Erythroblast (primary cell): ENCODE data around the gene SVEP1.
"Not testable (repeated sequence)": the region's sequence is repeated elsewhere in the genome, so short reads cannot be mapped to it uniquely, and the experiment has no call there.

ENCODE experiments used
- DNase-seq, 2 experiments: peaks; one replicate each; lab custom pipeline; 2025; lab: John Stamatoyannopoulos, UW
- GATA1 ChIP-seq: IDR thresholded peaks from 2 replicates; pipeline ENCODE4 v1.6.1; 2011; ENCODE audit warnings: low read depth, mild to moderate bottlenecking, control low read depth, low read length, moderate library complexity
- POLR2A ChIP-seq: IDR thresholded peaks from 2 replicates; pipeline ENCODE4 v1.6.1; 2011; ENCODE audit warnings: mild to moderate bottlenecking, low read length

The SVEP1 gene

GRCh38 chr9:110371411-110372007 is 208.0 kb downstream of the SVEP1 start:
- DNase-seq = peak; percentile 81 to 93
- TF ChIP-seq GATA1 (peak; percentile 59), POLR2A (no peak)

- no peak for TF ChIP-seq GATA1
- TF ChIP-seq POLR2A = no peak
- DNase-seq = no peak
Measured at GRCh38 chr9:110370315-110370714, 209.2 kb downstream of the SVEP1 start.

- DNase-seq = no peak
- TF ChIP-seq POLR2A = no peak
- TF ChIP-seq GATA1 = no peak
Measured at GRCh38 chr9:110364451-110364850, 215.1 kb downstream of the SVEP1 start.

GRCh38 chr9:110358992-110359391 is 220.5 kb downstream of the SVEP1 start:
- not testable (repeated sequence) for DNase-seq

- DNase-seq = no peak
- TF ChIP-seq GATA1 = no peak
- TF ChIP-seq POLR2A = no peak
Measured at GRCh38 chr9:110357505-110357904, 222.0 kb downstream of the SVEP1 start.

GRCh38 chr9:110356639-110357395 is 222.7 kb downstream of the SVEP1 start:
- TF ChIP-seq GATA1 (no peak), POLR2A (no peak)

GRCh38 chr9:110355911-110356310 is 223.6 kb downstream of the SVEP1 start:
- DNase-seq = no peak

More at GRCh38 chr9:110356639-110357395, 222.7 kb downstream of the SVEP1 start:
- no peak for DNase-seq

GRCh38 chr9:110351009-110351467 is 228.5 kb downstream of the SVEP1 start:
- DNase-seq = peak; percentile 46 to 67
- TF ChIP-seq GATA1 = no peak
- no peak for TF ChIP-seq POLR2A

More at GRCh38 chr9:110355911-110356310, 223.6 kb downstream of the SVEP1 start:
- no peak for TF ChIP-seq POLR2A
- no peak for TF ChIP-seq GATA1

GRCh38 chr9:110346325-110346724 is 233.2 kb downstream of the SVEP1 start:
- no peak for TF ChIP-seq GATA1
- no peak for TF ChIP-seq POLR2A
- DNase-seq = no peak

- no peak for DNase-seq
- TF ChIP-seq GATA1 = no peak
- no peak for TF ChIP-seq POLR2A
Measured at GRCh38 chr9:110344821-110345220, 234.7 kb downstream of the SVEP1 start.

- DNase-seq = no peak
- no peak for TF ChIP-seq GATA1
- no peak for TF ChIP-seq POLR2A
Measured at GRCh38 chr9:110343551-110343950, 236.0 kb downstream of the SVEP1 start.

GRCh38 chr9:110340306-110340705 is 239.2 kb downstream of the SVEP1 start:
- peak; percentile 32 to 48 for DNase-seq
- no peak for TF ChIP-seq POLR2A
- no peak for TF ChIP-seq GATA1

- TF ChIP-seq POLR2A (no peak), GATA1 (no peak)
Measured at GRCh38 chr9:110338143-110338542, 241.4 kb downstream of the SVEP1 start.

GRCh38 chr9:110337727-110338126 is 241.8 kb downstream of the SVEP1 start, which contains the start of gene TXNDC8:
Gene TXNDC8, minus strand, starts transcription at chr9:110337863.
- no peak for DNase-seq
- TF ChIP-seq GATA1 (no peak), POLR2A (no peak)

More at GRCh38 chr9:110338143-110338542, 241.4 kb downstream of the SVEP1 start:
- DNase-seq = no peak
